Adrenal gland (tissue), 12 donors: ENCODE results near the gene LSM14A. TPM values are rescaled to one million over a fixed set of nuclear protein-coding genes. Genes with fewer than 3 reads are reported as not detected.
"Not testable (repeated sequence)": the region's sequence is repeated elsewhere in the genome, so short reads cannot be mapped to it uniquely, and the experiment has no call there.

Source experiments
- DNase-seq, 7 donors: peaks; one replicate each; pipeline ENCODE4 v3.0.0-alpha.2; 2019 to 2020
- H3K27ac ChIP-seq, 5 donors: fragments of 200-600 bp; sonication (generic) in 4 of 5; 1 replicate in 3 of 5; 2 replicates in 2 of 5; pipeline versions ENCODE4 v1.5.1 to v1.8.0; 2016 to 2020; ENCODE audit warnings: mild to moderate bottlenecking in 1 of 5
- H3K27me3 ChIP-seq: fragments of 200-600 bp; 2 replicates; pipeline ENCODE4 v1.8.0; 2021
- H3K36me3 ChIP-seq, 2 donors: fragments of 200-600 bp; replicated peaks in 1 of 2; 1 replicate in 1 of 2; 2 replicates in 1 of 2; pipeline versions ENCODE4 v1.5.1 to v1.8.0; 2018 to 2022
- H3K4me1 ChIP-seq, 2 donors: fragments of 200-600 bp; replicated peaks in 1 of 2; 1 replicate in 1 of 2; 2 replicates in 1 of 2; pipeline versions ENCODE4 v1.5.1 to v1.8.0; 2018 to 2021
- H3K4me3 ChIP-seq, 4 donors: fragments of 200-600 bp; sonication (generic) in 3 of 4; one replicate each; pipeline ENCODE4 v1.5.1; 2016 to 2018
- H3K9me3 ChIP-seq, 3 donors: fragments of 200-600 bp; sonication (generic) in 1 of 3; replicated peaks in 1 of 3; 1 replicate in 2 of 3; 2 replicates in 1 of 3; pipeline versions ENCODE4 v1.5.1 to v1.8.0; 2016 to 2021
- POLR2A ChIP-seq, 2 donors: fragments of 450-650 bp; IDR thresholded peaks; one replicate each; pipeline ENCODE4 v1.6.1; 2017; ENCODE audit warnings: antibody characterized with exemption in 2 of 2, mild to moderate bottlenecking in 2 of 2, moderate library complexity in 1 of 2
- WGBS, 4 donors: extraction: QIAGEN DNeasy Blood & Tissue Kit in 2 of 4; methylation state at CpG; one replicate each; pipeline versions ENCODE4 v1.1.5 to v1.1.7; 2013 to 2017; 5-methylcytosine and 5-hydroxymethylcytosine counted together
- intact Hi-C, 2 donors: fragments of 100-400 bp; cut with DNase I; formaldehyde crosslinking; loops; one replicate each; pipeline versions ENCODE4 v1.14.1 to v1.15.0; 2022 to 2023
- polyA plus RNA-seq, 3 donors: library from polyadenylated mRNA; stranded (reverse); fragments of 200-250 nt in 2 of 3; fragments of 350-450 nt in 1 of 3; fragmentation: Illumina TruSeq in 1 of 3; extraction: RNeasy Lipid Tissue Mini Kit (QIAGEN cat#74804) in 1 of 3; gene quantifications; one replicate each; pipeline ENCODE4 v1.2.3, GENCODE V29; 2013 to 2014
- total RNA-seq, 9 donors: library from RNA; depleted of rRNA in 4 of 9; stranded (reverse); fragments of >200 nt in 4 of 9; fragments of 120-200 nt in 1 of 9; fragmentation: NEBNext Ultra II Directional in 1 of 9; extraction: Animal tissue kit (Norgen Biotek cat#: 25700) in 1 of 9; gene quantifications; one replicate each; pipeline versions ENCODE4 v1.1.0 to v1.2.4, GENCODE V29; 2013 to 2023
- TF ChIP-seq, protein P1 (sequence below), 6 experiments: fragments of 450-650 bp in 4 of 6; fragments of 200-600 bp in 2 of 6; sonication (generic) in 1 of 6; IDR thresholded peaks; 1 replicate in 5 of 6; 2 replicates in 1 of 6; pipeline versions ENCODE4 v1.5.1 to v1.8.0; 2016 to 2021; ENCODE audit warnings: antibody characterized with exemption in 6 of 6, mild to moderate bottlenecking in 2 of 6, moderate library complexity in 1 of 6
- donor health status: healthy with polysubstance abuse.
- donor health status: Bipolar disorder and iron deficiency.
- donor health status: DM: yes; HTN: yes; CAD: no.
- donor health status: DM: no; HTN: no; CAD: no.
- donor health status: DM: no; HTN: no; CAD: no.
- donor health status: DM: yes; HTN: yes; CAD: no.

Gene LSM14A
- total and polyA plus RNA-seq, 12 donors, result 44.5 to 130 (median 84.6) TPM

DNA sequence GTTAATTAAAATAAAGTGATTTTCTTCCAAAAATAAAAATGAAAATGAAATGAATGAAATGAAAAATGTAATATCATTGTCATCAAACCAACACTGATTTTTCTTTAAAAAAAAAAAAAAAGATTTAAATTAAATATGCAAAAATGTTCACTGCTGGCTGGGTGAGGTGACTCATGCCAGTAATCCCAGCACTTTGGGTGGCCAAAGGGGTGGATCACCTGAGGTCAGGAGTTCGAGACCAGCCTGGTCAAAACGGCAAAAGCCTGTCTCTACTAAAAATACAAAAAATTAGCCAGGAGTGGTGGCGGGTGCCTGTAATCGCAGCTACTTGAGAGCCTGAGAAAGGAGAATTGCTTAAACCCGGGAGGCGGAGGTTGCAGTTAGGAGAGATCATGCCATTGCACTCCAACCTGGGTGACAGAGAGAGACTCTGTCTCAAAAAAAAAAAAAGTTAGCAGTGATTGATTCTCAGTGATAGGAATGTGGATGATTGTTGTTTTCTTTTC, 44.6 kb upstream of the LSM14A start:
- intact Hi-C loops, result no loop called here
- 82 to 91% (median 84%) methylated on average over 6 of the region's 6 CpGs for WGBS, 4 donors
- Histone ChIP-seq H3K4me1 (no peaks in the 10 kb centered on the region), H3K36me3 (no peaks in the 10 kb centered on the region), H3K9me3 (no peaks in the 10 kb centered on the region), H3K4me3 (no peak overlapping the region), H3K27ac (no peak overlapping the region), H3K27me3 (no peaks in the 10 kb centered on the region)
- TF ChIP-seq, protein P1, sequence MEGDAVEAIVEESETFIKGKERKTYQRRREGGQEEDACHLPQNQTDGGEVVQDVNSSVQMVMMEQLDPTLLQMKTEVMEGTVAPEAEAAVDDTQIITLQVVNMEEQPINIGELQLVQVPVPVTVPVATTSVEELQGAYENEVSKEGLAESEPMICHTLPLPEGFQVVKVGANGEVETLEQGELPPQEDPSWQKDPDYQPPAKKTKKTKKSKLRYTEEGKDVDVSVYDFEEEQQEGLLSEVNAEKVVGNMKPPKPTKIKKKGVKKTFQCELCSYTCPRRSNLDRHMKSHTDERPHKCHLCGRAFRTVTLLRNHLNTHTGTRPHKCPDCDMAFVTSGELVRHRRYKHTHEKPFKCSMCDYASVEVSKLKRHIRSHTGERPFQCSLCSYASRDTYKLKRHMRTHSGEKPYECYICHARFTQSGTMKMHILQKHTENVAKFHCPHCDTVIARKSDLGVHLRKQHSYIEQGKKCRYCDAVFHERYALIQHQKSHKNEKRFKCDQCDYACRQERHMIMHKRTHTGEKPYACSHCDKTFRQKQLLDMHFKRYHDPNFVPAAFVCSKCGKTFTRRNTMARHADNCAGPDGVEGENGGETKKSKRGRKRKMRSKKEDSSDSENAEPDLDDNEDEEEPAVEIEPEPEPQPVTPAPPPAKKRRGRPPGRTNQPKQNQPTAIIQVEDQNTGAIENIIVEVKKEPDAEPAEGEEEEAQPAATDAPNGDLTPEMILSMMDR (IDR thresholded peaks at IDR 0.05), result no peak
- no peak for TF ChIP-seq POLR2A (IDR thresholded peaks at IDR 0.05)
- no peak for DNase-seq

DNA sequence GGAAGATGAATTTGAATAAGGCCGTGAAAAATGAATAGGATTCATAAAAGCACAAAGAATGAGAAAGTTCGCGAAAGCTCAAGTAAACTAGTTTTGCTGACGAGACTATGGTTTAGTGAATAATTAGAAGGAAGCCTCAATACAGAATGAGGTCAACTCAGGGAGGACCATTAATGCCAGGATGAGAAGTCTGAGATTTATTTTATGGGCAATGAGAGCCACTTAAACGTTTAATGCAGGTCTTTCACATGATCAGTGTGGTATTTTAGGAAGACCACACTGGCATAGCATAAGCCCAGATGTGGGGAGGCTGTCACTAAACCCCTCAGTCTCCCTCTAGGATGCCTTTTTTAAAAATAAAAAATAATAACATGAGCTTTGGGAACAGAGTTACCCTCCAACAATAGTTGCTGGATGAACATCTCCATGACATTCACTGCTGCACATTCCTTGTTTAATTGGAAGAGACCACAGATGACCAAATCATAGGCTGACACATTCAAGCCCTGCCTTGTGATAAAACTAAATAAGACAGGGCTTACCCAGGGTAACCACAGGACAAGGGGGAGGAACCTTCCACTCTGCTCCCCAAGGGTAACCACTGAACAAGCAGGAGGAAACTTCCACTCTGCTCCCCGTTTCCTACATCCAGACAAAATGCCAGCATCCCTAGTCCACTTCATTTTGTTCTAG, 43.6 kb upstream of the LSM14A start:
- H3K27ac ChIP-seq, result no peak overlapping the region
- H3K9me3 ChIP-seq, result no peaks in the 10 kb centered on the region
- no peaks in the 10 kb centered on the region for H3K27me3 ChIP-seq
- H3K4me1 ChIP-seq, result no peaks in the 10 kb centered on the region
- 58 to 80% (median 64%) methylated on average over 6 of the region's 6 CpGs for WGBS, 4 donors
- TF ChIP-seq, protein P1 (IDR thresholded peaks at IDR 0.05), result no peak
- TF ChIP-seq POLR2A (IDR thresholded peaks at IDR 0.05), result no peak
- intact Hi-C loops, result no loop called here
- H3K4me3 ChIP-seq, result no peak overlapping the region
- H3K36me3 ChIP-seq, result no peaks in the 10 kb centered on the region
- DNase-seq, result no peak

DNA sequence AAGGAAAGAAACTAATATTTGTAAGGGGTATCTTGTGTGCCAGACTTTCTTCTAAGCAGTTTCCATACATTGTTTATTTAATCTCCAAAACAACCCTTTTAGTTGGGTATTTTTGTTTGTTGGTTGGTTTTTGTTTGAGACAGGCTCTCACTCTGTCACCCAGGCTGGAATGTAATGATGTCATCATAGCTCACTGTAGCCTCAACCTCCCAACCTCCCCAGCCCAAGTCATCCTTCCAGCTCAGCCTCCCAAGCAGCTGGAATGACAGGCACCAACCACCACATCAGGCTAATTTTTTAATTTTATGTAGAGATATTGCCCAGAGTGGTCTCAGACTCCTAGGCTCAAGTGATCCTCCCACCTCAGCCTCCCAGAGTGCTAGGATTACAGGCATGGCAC, 41.2 kb upstream of the LSM14A start:
- DNase-seq, result no peak
- no peaks in the 10 kb centered on the region for H3K36me3 ChIP-seq
- peaks cover 0 to 7% of the 10 kb centered on the region in 2 donors for H3K4me1 ChIP-seq
- TF ChIP-seq, protein P1 (IDR thresholded peaks at IDR 0.05), result no peak
- TF ChIP-seq POLR2A (IDR thresholded peaks at IDR 0.05), result no peak
- H3K4me3 ChIP-seq, result no peak overlapping the region
- no peaks in the 10 kb centered on the region for H3K27me3 ChIP-seq
- intact Hi-C loops, result no loop called here
- no peaks in the 10 kb centered on the region for H3K9me3 ChIP-seq
- H3K27ac ChIP-seq, result no peak overlapping the region

DNA sequence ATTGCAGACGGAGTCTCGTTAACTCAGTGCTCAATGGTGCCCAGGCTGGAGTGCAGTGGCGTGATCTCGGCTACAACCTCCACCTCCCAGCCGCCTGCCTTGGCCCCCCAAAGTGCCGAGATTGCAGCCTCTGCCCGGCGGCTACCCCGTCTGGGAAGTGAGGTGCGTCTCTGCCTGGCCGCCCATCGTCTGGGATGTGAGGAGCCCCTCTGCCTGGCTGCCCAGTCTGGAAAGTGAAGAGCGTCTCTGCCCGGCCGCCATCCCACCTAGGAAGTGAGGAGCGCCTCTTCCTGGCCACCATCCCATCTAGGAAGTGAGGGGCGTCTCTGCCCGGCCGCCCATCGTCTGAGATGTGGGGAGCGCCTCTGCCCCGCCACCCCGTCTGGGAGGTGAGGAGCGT, 40.2 kb upstream of the LSM14A start:
- intact Hi-C loops, result not testable (repeated sequence)

DNA sequence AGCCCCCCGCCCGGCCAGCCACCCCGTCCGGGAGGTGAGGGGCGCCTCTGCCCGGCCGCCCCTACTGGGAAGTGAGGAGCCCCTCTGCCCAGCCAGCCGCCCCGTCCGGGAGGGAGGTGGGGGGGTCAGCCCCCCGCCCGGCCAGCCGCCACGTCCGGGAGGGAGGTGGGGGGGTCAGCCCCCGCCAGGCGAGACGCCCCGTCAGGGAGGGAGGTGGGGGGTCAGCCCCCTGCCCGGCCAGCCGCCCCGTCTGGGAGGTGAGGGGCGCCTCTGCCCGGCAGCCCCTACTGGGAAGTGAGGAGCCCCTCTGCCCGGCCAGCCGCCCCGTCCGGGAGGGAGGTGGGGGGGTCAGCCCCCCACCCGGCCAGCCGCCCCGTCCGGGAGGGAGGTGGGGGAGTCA, 39.6 kb upstream of the LSM14A start:
- intact Hi-C loops, H3K27me3 ChIP-seq, H3K27ac ChIP-seq, H3K4me1 ChIP-seq, DNase-seq, H3K4me3 ChIP-seq, H3K9me3 ChIP-seq, H3K36me3 ChIP-seq: not testable (repeated sequence)
- 90 to 94% methylated on average over 17 to 18 of the region's 32 CpGs; no CpG with 5 or more reads in 2 of the 4 donors for WGBS, 4 donors

More for the DNA sequence above, 40.2 kb upstream of the LSM14A start:
- not testable (repeated sequence) for H3K4me3 ChIP-seq, DNase-seq, H3K4me1 ChIP-seq, H3K27ac ChIP-seq, H3K9me3 ChIP-seq, H3K36me3 ChIP-seq, H3K27me3 ChIP-seq
- whole genome bisulfite sequencing, 4 donors, result 91 to 96% (median 94%) methylated on average over 9 to 20 of the region's 24 CpGs; no CpG with 5 or more reads in 1 of the 4 donors
